Natural killer cell (primary cell): ENCODE data around the gene CLIC5. TPM values are rescaled to one million over a fixed set of nuclear protein-coding genes. Genes with fewer than 3 reads are reported as not detected.
A peak's percentile ranks its signal among the peaks of the same experiment; 100 is the strongest.

Experiments
- ATAC-seq, 3 donors: fragments of 150-1000 bp in 2 of 3; fragments of 200-7000 bp in 1 of 3; cut with Tn5 transposase; 1 replicate in 1 of 3; 2 replicates in 2 of 3; pipeline ENCODE4 v1.10.0; 2021; ENCODE audit warnings: mild to moderate bottlenecking in 2 of 3, moderate library complexity in 2 of 3
- DNase-seq, 2 donors: peaks; one replicate each; pipeline versions ENCODE4 v3.0.0 to v3.0.0-alpha.2; 2013 to 2021; ENCODE audit warnings: mixed read lengths in 1 of 2
- H3K27ac ChIP-seq: one replicate; pipeline ENCODE4 v1.5.1; 2013; ENCODE audit warnings: mild to moderate bottlenecking, low read length
- H3K27me3 ChIP-seq: one replicate; pipeline ENCODE4 v1.6.1; 2013; ENCODE audit warnings: low read length; ENCODE audit not compliant: control insufficient read depth, insufficient read depth
- H3K36me3 ChIP-seq: one replicate; pipeline ENCODE4 v1.6.1; 2013; ENCODE audit warnings: low read length; ENCODE audit not compliant: control insufficient read depth, insufficient read depth
- H3K4me1 ChIP-seq: one replicate; pipeline ENCODE4 v1.6.1; 2013; ENCODE audit warnings: low read length; ENCODE audit not compliant: control insufficient read depth, insufficient read depth
- H3K4me3 ChIP-seq: one replicate; pipeline ENCODE4 v1.5.1; 2013; ENCODE audit warnings: low read length
- H3K9me3 ChIP-seq: one replicate; pipeline ENCODE4 v1.6.1; 2013; ENCODE audit warnings: low read length; ENCODE audit not compliant: control insufficient read depth, insufficient read depth
- H3K27ac Mint-ChIP-seq, 2 donors: one replicate each; pipeline ENCODE4 v1.8.0; 2022; ENCODE audit warnings: mild to moderate bottlenecking in 2 of 2, mixed read lengths in 2 of 2, moderate library complexity in 1 of 2
- H3K27me3 Mint-ChIP-seq, 2 donors: one replicate each; pipeline ENCODE4 v1.8.0; 2022; ENCODE audit warnings: low read depth in 2 of 2, mixed read lengths in 2 of 2
- H3K36me3 Mint-ChIP-seq: one replicate; pipeline ENCODE4 v1.8.0; 2022; ENCODE audit warnings: mixed read lengths
- H3K4me1 Mint-ChIP-seq, 2 donors: one replicate each; pipeline ENCODE4 v1.8.0; 2022; ENCODE audit warnings: mixed read lengths in 2 of 2
- H3K4me3 Mint-ChIP-seq: one replicate; pipeline ENCODE4 v1.8.0; 2022; ENCODE audit warnings: mild to moderate bottlenecking, moderate library complexity, mixed read lengths
- H3K9me3 Mint-ChIP-seq, 2 donors: one replicate each; pipeline ENCODE4 v1.8.0; 2022; ENCODE audit warnings: mixed read lengths in 2 of 2
- WGBS: methylation state at CpG from one replicate; pipeline ENCODE4 v1.1.7; 2013; ENCODE audit warnings: missing lambda C conversion rate; ENCODE audit not compliant: insufficient coverage; 5-methylcytosine and 5-hydroxymethylcytosine counted together
- intact Hi-C: fragments of 100-400 bp; cut with micrococcal nuclease; formaldehyde crosslinking; loops from one replicate; pipeline ENCODE4 v1.14.2; 2022
- total RNA-seq, 4 donors: library from RNA; stranded (reverse); fragments of 120-200 nt in 1 of 4; gene quantifications; one replicate each; pipeline versions ENCODE4 v1.2.3 to v1.2.4, GENCODE V29; 2013 to 2022
- TF ChIP-seq, protein P1 (sequence below): fragments of 200-600 bp; IDR thresholded peaks from one replicate; pipeline ENCODE4 v1.8.0; 2022; ENCODE audit warnings: antibody characterized with exemption

The CLIC5 gene
- total RNA-seq = 1 to 10 TPM in 2 of 3 donors, under 1 TPM in 1; 0.52 to 1.7 (median 1.4) TPM
- total RNA-seq (2013) = 2.9 TPM

DNA sequence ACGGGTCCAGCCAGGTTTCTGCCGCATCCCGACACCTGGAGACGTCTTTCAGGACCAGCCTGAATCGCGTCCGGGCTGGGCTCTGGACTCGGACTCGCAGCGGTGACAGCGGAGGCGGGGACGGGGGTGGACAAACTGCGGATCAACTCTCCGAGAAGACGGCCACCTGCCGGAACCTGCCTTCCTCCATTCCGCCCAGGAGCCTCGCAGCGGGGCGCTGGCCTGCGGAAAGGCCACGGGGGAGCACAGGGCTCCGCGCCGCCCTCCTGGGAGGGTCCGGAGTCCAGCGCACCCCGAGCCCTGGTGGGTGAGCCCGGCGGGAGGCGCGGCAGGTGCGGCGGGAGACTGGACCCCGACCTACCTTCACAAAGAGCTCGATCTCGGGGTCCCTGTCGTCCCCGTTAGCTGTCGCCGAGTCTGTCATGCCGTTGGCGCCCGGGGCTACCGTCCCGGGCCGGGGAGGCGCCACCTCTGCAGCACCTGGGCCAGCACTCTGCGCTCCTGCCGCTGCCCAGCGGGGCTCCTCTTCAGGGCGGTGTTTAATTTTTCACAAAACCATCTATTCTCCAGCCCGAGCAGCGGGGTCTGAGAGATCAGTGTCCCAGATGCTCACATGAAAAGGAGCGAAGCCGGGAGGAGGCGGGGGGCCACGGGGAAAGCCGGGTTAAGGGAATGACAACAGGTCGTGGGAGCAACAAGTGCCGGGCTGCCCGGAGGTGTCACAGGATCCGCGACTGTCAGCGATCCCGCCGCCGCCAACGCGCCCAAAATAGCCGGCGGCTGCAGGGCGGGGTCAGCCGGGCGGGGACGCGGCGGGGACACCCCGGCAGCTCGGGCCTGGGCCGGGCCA lies at the start of gene CLIC5:
CLIC5 (minus strand) TSS at position 742 of the 850 bp plus-strand sequence; CDS start at position 424, 318 bp downstream.
- peak within 1 kb of the TSS; percentile 46 for H3K27ac ChIP-seq
- Mint-ChIP-seq H3K4me1 (peaks cover 44 to 49% of the 10 kb centered on the region in 2 donors), H3K27me3 (peaks cover 24 to 35% of the 10 kb centered on the region in 2 donors), H3K9me3 (no peaks in the 10 kb centered on the region), H3K27ac (peak within 1 kb of the TSS; percentile 52 to 85), H3K4me3 (peak within 1 kb of the TSS; percentile 85), H3K36me3 (no peaks in the 10 kb centered on the region)
- intact Hi-C loops = no loop called here
- TF ChIP-seq, protein P1, sequence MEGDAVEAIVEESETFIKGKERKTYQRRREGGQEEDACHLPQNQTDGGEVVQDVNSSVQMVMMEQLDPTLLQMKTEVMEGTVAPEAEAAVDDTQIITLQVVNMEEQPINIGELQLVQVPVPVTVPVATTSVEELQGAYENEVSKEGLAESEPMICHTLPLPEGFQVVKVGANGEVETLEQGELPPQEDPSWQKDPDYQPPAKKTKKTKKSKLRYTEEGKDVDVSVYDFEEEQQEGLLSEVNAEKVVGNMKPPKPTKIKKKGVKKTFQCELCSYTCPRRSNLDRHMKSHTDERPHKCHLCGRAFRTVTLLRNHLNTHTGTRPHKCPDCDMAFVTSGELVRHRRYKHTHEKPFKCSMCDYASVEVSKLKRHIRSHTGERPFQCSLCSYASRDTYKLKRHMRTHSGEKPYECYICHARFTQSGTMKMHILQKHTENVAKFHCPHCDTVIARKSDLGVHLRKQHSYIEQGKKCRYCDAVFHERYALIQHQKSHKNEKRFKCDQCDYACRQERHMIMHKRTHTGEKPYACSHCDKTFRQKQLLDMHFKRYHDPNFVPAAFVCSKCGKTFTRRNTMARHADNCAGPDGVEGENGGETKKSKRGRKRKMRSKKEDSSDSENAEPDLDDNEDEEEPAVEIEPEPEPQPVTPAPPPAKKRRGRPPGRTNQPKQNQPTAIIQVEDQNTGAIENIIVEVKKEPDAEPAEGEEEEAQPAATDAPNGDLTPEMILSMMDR = no peak
- H3K27me3 ChIP-seq = peaks cover 18% of the 10 kb centered on the region
- peak within 1 kb of the TSS; percentile 61 for H3K4me3 ChIP-seq
- H3K36me3 ChIP-seq = no peaks in the 10 kb centered on the region
- peaks cover 43% of the 10 kb centered on the region for H3K4me1 ChIP-seq
- ATAC-seq = peak in 2 of 3 donors; percentile 34 to 40
- H3K9me3 ChIP-seq = no peaks in the 10 kb centered on the region
- peak in 1 of 2 donors; percentile 56 for DNase-seq
- WGBS = under 1% methylated on average over 82 of the region's 82 CpGs

- Histone ChIP-seq H3K27me3 (peaks cover 3% of the 10 kb centered on the region), H3K36me3 (no peaks in the 10 kb centered on the region), H3K27ac (no peak overlapping the region), H3K9me3 (no peaks in the 10 kb centered on the region), H3K4me1 (peaks cover 4% of the 10 kb centered on the region), H3K4me3 (no peak overlapping the region)
- Mint-ChIP-seq H3K9me3 (no peaks in the 10 kb centered on the region), H3K4me1 (peaks cover 5 to 6% of the 10 kb centered on the region in 2 donors), H3K4me3 (no peak overlapping the region), H3K27me3 (peaks cover 3 to 11% of the 10 kb centered on the region in 2 donors), H3K27ac (no peak overlapping the region), H3K36me3 (no peaks in the 10 kb centered on the region)
- DNase-seq (no peak), ATAC-seq (no peak)
- intact Hi-C loops = no loop called here
- TF ChIP-seq, protein P1 = no peak
Measured at GRCh38 chr6:46062991-46063390, 47.3 kb upstream of the CLIC5 start.

DNA sequence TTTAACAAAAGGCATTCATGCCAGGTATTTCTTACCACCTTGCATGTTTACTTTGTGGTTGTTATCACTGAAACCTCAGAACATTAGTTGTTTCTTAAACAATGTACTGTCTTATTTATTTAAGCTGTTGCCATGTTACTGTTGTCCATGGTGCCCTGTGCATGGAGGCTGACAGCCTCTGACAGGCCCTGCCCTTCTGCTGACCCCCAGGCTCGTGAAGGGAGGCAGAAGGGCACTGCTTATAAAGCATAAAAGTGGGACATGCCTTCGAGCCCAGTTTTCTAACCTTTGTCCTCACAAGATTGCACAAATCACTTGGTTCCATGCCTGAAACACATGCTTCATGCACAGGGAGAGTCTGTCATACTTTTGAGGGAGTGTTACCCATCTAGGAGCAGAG lies 46.7 kb upstream of the CLIC5 start:
- Histone ChIP-seq H3K27me3 (peaks cover 7% of the 10 kb centered on the region), H3K4me3 (no peak overlapping the region), H3K4me1 (peaks cover 4% of the 10 kb centered on the region), H3K27ac (no peak overlapping the region), H3K9me3 (no peaks in the 10 kb centered on the region), H3K36me3 (no peaks in the 10 kb centered on the region)
- Mint-ChIP-seq H3K27ac (no peak overlapping the region), H3K4me3 (no peak overlapping the region), H3K4me1 (peaks cover 5 to 6% of the 10 kb centered on the region in 2 donors), H3K36me3 (no peaks in the 10 kb centered on the region), H3K9me3 (no peaks in the 10 kb centered on the region), H3K27me3 (peaks cover 10 to 14% of the 10 kb centered on the region in 2 donors)
- 35% methylated on average over 2 of the region's 2 CpGs for WGBS
- TF ChIP-seq, protein P1 = no peak
- DNase-seq = peak in 1 of 2 donors; percentile 7
- peak in 2 of 3 donors; percentile 47 to 61 for ATAC-seq
- intact Hi-C loops = no loop called here
